NCI-H128 (cell line): ENCODE data around the gene OXCT2.

Source experiments
- DNase-seq: peaks from one replicate; lab custom pipeline; 2025; ENCODE audit not compliant: unreplicated experiment; lab: John Stamatoyannopoulos, UW

OXCT2 gene

GRCh38 chr1:39737546-39738169 is 33.5 kb downstream of the OXCT2 start:
- no peak for DNase-seq

GRCh38 chr1:39735731-39736130 is 35.4 kb downstream of the OXCT2 start:
- DNase-seq: no peak

DNA sequence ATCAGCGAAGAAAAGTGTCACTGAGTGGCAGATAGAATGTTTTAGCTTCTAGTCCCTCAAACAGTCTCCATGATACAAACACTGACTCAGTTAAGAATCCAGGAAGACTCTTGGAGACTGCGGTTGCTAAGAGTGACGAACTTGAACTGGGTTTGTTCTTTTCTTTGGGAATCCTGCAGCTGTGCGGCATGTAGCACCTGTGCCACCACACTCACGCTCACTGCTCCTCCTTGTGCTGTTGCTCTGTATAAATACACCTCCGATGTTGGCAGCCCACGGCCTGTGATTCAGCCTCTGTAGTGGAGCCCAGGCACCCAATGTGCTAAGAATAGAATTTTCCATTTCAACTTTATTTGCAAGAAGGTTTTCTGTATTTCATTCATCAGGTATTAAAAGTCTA is 38.0 kb downstream of the OXCT2 start:
- DNase-seq: no peak

DNA sequence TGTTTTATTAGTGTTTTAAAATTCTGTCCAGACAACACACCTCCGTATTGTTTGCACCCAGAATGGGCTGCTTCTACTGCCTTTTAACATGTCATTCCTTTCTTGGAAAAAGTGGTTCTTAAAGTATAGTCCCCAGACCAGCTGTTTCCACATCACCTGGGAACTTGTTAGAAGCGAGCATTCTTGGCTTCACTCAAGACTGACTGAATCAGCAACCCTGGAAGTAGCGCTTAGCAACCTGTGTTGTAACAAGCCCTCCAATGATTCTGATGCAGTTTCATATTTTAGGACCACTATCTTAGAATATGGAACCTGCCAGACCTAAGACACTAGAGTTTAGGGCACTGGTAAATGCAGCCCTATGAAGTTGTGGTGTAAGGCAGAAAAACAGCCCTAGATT is 38.4 kb downstream of the OXCT2 start:
- no peak for DNase-seq

GRCh38 chr1:39729842-39730241 is 41.3 kb downstream of the OXCT2 start:
- no peak for DNase-seq

DNA sequence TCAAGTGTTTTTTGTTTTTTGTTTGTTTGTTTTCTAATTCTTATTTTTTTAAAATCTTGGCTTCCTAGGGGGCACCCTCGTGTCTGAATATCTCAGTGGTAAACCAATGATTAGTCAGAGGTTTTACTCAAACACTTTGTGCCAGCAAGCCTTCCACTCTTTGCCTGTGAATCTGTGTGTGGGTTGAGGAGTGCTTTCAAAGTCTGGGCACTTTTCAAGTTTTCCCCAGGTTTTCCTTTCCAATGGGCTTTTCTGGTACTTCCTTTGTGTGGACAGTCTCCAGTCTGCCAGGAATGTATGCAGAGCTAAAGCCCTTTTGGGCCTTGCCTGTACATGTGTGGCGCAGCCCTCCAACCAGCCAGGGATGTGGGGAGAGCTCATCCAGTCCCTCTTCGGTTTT is 42.1 kb downstream of the OXCT2 start:
- DNase-seq: no peak

DNA sequence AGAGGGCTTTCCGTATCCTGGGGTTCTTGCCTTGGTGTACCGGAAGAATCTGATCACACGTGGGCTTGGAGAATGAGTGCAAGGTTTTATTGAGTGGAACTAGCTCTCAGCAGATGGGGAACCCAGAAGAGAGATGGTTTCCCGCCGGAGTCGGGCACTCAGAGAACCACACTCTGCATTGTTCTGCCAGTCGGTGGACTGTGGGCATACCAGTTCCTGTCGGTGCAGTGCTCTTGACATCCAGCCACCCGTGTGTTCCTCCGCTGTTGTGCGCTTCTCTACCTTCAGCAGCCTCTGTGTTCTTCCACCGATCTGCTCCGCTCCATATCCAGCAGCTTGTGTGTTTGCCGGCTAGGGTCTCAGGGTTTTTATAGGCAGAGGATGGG is 43.2 kb downstream of the OXCT2 start:
- no peak for DNase-seq

DNA sequence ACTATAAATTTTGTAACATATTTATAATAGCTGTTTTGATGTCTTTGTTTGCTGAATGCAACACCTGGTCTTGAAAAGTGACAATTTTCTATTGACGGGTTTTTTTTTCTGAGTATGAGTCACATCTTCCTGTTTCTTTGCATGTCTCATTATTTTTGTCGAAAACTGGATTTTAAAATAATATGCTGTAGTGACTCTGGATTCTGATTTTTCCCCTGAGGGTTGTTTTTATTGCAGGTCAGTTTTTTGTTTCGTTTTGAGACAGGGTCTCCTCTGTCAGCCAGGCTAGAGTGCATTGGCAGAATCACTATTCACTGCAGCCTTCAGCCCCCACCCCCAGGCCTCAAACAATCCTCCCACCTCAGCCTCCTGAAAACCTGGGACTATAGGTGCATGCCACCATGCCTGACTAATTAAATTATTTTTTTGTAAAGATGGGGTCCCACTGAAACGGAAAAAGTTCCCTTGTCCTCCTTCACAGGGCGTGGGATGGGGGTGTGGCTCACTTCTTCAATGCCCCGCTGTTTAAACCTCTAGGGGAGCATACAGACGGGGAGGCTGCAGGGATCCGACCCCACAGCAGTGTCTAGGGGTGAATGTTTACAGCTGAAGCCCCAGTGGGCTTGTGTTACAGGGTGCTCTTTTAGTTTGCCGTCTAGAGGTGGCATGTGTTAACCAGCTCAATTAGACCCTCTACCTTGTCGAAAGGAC is 43.8 kb downstream of the OXCT2 start:
- no peak for DNase-seq

- DNase-seq: no peak
Observed at GRCh38 chr1:39726600-39726999, 44.5 kb downstream of the OXCT2 start.

DNA sequence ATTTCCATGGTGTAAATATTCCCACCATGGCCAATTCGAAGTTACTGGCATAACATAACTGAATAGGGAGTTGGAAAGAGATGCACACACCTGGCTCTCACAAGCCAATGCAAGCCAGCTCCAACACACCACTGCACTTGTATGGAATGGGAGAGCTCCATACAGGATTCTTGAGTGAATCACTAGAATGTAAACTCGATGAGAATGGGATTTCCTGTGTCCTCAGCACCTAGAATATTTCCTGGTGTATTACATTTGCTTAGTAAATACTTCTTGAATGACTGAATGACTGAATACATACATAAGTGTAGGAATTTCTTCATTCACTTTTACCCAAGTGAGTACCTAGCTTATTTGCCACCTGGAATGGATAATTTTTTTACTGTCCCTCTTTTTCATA is 48.7 kb downstream of the OXCT2 start:
- no peak for DNase-seq

DNA sequence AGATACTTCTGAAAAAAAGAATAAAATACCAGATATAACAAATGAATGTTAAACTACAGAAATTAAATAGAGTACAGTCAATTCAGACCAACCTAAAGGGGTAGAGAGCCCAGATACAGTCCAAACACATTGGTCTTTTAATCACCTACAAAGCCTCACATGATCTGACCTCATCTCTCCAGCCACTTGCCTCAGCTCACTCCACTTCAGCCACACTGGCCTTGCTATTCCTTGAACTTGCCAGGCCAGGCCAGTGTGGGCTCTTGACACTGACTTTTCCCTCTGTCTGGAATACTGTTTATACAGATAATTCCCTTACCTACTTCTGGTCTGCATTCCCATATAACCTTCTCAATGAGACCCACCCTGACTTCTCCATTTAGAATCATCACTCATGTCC is 49.5 kb downstream of the OXCT2 start:
- no peak for DNase-seq

- DNase-seq: peak; percentile 64
Observed at GRCh38 chr1:39720094-39720999, 50.8 kb downstream of the OXCT2 start.
